IPS DF 19.7 (cell line): ENCODE results near the gene STK40.
A peak's percentile ranks its signal among the peaks of the same experiment; 100 is the strongest.

Source experiments
- DNase-seq: peaks from one replicate; pipeline ENCODE4 v3.0.0-alpha.2; 2013; ENCODE audit warnings: low read depth, low spot score

Gene STK40

DNA sequence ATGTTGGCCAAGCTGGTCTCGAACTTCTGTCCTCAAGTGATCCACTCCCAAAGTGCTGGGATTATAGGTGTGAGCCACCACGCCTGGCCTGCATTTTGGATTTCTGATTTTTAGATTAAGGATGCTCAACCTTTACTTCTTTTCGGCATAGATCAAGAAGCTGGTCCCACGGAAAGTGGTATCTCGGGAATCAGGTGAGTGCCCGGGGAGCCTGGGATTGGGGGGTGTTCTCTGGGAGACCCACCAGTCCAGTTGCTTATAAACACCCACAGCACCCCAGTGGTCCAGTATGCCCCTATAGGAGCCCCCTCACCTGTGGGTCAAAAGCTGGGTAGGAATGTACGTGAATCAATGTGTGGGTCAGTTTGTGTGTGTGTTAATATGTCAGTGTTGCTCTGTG lies 76.3 kb downstream of the STK40 start:
- no peak for DNase-seq

GRCh38 chr1:36307601-36308330 lies 78.0 kb downstream of the STK40 start:
- DNase-seq = no peak

GRCh38 chr1:36306902-36307456 lies 78.7 kb downstream of the STK40 start:
- DNase-seq = peak; percentile 73

DNA sequence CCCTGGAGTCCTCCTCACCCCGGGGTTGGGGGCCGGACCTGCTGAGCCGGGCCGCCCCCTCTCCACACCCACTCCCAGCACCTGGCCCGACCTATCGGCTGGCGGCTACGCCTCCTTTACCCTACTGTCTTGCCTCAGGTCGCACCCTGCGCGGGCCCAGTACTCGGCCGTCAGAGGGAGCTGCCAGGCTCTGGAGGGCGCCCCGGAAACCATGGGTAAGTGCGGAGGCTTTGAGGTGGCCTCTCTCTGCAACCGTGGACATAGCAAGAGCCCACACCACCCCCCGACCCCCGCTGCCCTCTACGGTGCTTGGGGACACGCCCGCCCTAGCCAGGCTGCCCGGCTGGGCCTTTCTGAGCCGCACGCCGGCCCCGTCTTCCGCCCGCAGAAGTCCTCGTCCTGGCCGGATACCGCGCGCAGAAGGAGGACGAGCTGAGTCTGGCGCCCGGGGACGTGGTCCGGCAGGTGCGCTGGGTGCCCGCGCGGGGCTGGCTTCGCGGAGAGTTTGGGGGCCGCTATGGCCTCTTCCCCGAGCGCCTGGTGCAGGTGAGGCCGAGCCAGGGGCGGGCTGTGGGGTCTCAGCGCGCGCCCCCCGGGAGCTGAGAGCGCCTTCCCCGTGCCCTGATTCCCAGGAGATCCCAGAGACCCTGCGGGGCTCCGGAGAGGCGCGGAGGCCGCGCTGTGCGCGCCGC lies 79.4 kb downstream of the STK40 start, which contains the start of gene SH3D21:
Gene SH3D21 (plus strand): TSS at position 159 of the 692 bp plus-strand sequence. CDS start 53 bp downstream, at position 212.
- DNase-seq = no peak

DNA sequence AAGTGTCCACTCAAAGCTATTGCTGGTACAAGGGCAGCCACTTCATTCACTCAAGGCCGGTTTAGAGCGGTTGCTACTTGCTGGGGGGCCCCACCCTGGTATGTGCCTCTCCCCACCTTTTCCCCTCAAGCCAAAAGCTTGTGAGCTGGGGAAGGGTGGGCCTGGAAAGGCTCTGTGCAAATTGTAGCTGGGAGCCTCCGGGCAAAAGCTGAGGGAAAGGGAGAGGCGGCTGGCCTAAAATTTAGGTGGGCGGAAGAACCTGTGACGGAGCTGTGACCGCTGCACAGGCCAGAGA lies 79.9 kb downstream of the STK40 start:
- no peak for DNase-seq

DNA sequence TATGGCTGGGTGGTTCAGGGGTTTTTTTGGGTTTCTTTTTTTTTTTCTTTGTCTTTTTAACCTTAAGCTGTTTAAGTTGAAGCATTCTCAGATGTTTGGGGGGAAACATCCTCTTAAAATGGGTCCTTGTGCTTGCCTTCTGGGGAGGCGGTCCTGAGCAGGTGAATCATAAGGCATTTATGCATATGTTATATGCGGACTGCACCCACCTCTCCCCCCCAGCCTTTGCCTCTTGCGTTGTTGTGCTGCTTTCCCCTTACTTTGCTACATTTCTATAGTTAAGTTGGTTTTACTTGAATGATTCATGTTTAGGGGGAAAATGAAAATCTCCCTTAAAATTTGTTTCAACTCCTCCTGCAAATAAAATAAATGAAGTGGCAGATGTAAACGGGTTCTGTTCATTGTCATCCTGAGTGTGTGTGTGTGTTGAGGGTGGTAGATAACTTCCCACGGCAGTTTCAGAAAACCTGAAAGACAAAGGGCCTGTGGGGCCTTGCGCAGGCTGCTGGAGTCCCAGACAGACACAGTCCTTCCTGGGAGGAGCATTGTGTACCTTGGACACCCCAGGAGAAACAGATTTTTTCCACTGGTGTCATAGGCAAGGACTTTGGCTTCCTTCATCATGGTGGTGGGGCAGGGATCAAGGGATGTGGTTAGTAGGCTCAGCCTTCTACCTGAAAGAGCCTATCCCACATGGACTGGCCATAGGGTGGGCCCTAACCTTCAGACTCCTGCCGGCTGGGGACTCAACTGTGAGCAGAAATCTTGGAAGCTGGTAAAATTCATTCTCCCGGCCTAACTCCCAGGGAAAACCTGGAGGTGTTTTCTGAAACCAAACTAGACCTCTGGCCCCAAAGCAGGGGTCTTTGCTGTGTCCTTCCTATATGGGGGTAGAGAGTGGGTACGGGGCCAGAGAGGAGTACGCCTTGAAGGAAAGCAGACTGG lies 80.5 kb downstream of the STK40 start:
- DNase-seq = no peak

GRCh38 chr1:36304521-36304920 lies 81.2 kb downstream of the STK40 start:
- DNase-seq = no peak

DNA sequence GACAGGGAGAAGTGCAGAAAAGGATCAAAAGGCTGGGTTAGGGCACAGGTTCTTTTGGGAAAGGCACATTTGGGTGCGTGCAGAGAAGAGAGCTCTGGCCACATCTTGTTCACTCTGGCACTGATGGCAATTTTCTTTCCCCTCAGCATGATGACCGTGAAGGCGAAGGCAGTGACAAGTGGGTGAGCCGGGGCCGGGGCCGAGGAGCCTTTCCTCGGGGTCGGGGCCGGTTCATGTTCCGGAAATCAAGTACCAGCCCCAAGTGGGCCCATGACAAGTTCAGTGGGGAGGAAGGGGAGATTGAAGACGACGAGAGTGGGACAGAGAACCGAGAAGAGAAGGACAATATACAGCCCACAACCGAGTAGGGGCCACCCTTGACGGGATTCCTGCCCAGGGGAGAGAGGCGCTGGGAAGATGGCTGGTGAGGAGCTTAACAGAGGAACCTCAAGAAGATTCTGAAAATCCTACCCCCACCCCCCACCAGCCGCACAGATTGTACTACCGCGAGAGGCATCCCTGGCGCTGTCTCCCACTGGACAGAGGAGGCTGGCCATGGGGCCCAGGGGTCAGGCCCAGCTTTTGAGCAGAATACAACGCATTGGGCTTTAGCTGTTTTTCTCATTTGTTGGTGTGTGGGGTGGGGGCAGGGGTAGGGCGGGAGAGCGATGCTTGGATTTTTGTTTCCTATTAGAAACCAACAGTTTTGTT lies 81.9 kb downstream of the STK40 start:
- no peak for DNase-seq

DNA sequence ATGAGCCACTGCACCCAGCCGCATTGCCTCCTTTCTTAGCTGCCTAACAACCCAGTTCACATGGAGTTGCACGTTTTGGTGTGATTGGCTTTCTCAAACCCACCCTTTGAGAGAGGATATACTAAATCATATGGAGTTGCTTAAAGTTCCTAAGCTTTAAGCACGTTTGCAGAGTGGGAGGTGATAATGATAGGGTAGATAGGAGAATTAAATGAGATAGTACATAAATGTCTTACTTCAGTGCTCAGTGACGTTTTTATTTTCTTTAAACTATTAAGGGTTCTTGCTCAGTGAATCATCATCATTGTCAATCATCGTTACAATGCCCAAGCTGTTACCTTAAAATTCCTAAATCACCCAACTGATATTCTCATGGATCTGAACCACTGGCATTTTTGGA lies 82.5 kb downstream of the STK40 start:
- no peak for DNase-seq

- DNase-seq = no peak
These were observed 84.5 kb downstream of the STK40 start for GRCh38 chr1:36301220-36301619.

DNA sequence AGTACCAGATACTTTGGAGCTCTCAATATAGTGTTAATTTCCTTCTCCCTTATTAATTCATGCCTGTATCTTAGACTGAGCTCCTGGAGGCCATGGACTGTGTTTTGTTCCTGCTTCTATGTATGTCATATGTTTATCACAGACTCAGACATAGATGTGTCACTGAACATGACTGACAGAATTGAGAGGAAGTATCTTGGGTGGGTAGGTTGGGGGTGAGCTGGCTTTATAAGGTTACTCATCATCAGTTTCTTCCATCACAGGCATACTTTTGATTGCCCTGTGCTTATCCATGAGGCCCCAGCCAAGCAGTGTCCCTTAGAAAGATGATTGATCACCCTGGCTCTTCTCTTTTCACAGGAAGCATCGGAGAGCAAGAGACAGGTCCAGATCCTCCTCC lies 85.2 kb downstream of the STK40 start:
- no peak for DNase-seq

DNA sequence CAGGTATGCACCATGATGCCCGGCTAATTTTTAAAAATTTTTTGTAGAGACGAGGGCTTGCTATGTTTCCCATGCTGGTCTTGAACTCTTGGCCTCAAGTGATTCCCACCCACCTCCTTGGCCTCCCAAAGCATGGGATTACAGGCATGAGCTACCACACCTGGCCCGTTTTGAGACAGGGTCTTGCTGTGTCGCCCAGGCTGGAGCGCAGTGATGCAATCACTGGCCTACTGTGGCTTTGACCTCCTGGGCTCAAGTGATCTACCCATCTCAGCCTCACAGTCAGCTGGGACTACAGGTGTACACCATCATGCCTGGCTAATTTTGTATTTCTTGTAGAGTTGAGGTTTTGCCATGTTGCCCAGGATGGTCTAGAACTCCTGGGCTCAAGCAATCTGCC lies 87.1 kb downstream of the STK40 start:
- no peak for DNase-seq

GRCh38 chr1:36297062-36297461 lies 88.7 kb downstream of the STK40 start:
- no peak for DNase-seq

DNA sequence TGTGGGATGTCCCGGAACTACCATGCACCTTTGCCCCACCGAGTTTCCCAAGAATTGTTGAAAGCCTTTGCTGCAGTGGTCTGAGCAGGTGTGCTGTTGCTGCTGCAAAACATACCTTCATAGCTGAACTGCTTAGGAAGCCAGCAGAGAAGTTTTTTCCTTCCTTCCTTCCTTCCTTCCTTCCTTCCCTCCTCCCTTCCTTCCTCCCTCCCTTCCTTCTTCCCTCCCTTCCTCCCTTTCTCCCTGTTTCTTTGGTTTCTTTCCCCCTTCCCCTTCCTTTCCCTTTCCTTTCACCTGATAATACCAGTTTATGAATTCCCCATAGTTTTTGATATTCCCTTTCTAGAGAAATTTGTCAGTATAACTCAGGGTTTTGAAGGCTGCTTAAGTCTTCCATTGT lies 90.3 kb downstream of the STK40 start:
- DNase-seq = no peak
